ENCODE results near the gene SRL.
A peak's percentile ranks its signal among the peaks of the same experiment; 100 is the strongest.

The SRL gene

GRCh38 chr16:4218202-4218601 is 23.7 kb downstream of the SRL start:
- no peak overlapping the region for H3K4me3 ChIP-seq (ENCODE audit: low read depth, low read length)
- TF ChIP-seq, protein P1, sequence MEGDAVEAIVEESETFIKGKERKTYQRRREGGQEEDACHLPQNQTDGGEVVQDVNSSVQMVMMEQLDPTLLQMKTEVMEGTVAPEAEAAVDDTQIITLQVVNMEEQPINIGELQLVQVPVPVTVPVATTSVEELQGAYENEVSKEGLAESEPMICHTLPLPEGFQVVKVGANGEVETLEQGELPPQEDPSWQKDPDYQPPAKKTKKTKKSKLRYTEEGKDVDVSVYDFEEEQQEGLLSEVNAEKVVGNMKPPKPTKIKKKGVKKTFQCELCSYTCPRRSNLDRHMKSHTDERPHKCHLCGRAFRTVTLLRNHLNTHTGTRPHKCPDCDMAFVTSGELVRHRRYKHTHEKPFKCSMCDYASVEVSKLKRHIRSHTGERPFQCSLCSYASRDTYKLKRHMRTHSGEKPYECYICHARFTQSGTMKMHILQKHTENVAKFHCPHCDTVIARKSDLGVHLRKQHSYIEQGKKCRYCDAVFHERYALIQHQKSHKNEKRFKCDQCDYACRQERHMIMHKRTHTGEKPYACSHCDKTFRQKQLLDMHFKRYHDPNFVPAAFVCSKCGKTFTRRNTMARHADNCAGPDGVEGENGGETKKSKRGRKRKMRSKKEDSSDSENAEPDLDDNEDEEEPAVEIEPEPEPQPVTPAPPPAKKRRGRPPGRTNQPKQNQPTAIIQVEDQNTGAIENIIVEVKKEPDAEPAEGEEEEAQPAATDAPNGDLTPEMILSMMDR (IDR thresholded peaks at IDR 0.05; ENCODE audit: low read depth, low read length, missing control alignments): no peak
- in situ Hi-C loops (cut with HindIII; ENCODE audit: low sequenced_read_pairs): loop anchor here (5.0 kb wide), 1 partner anchor 51 kb away; no protein-coding TSS in a partner anchor
- DNase-seq (ENCODE audit: low read depth): no peak

DNA sequence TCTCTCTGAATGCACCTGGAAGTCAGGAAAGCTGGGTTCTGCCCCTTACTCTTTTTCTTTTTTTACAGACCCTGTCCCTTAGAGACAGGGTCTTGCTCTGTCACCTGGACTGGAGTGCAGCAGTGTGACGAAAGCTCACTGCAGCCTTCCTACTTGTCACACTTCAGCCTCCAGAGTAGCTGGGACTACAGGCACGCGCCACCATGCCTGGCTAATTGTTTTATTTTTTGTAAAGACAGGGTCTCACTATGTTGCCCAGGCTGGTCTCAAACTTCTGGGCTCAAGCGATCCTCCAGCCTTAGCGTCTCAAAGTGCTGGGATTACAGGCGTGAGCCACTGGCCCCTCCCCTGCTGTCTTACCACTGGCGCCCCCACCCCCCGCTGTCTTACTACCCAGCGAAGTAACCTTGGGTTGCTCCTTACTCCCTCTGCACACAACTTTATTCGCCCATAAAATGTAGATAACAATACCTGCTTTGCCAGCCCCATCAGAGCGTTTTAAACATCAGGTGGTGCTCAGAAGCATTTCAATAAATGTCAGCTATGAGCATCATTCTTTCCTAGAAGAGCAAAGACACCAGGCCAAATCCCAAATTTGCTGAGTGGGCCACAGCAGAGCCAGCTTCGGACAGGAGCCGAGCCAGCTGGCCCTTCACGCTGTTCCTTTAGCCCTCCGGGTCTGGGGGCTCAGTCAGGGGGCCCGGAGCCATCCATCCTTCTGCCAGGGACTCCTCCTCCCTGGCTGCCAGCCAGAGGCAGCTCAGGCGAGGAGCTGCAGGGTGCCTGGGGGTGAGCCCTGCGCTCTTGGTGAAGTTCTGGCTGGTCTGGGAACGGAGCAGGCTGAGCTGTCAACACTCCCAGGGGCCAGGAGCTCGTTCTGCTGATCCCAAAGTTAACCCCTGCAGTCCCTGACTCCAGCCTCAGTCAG is 24.4 kb downstream of the SRL start:
- in situ Hi-C loops (cut with HindIII; ENCODE audit: low sequenced_read_pairs): loop anchor here (5.0 kb wide), 1 partner anchor 50 kb away; no protein-coding TSS in a partner anchor
- TF ChIP-seq, protein P1 (IDR thresholded peaks at IDR 0.05; ENCODE audit: low read depth, low read length, missing control alignments): no peak
- H3K4me3 ChIP-seq (ENCODE audit: low read depth, low read length): no peak overlapping the region
- peak; percentile 19 for DNase-seq (ENCODE audit: low read depth)

DNA sequence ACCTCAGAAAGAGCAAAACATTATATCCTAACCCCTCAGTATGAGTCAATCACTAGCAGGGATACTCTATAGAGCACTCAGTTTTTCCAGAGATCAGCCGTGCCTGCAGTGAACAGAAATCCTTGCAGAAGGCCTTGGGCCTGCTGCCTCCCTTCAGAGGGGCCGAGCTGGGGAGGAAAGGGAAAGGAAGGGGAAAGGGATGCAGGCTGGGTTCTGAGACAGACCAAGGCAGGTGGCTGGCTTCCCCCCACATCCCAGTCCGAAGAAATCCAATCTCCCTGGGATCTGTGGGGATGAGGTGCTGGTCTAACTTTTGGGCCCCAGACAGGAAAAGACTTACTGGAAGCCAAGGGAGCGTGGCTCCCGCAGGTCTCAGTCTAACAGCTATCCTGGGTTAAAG is 25.3 kb downstream of the SRL start:
- no peak for DNase-seq (ENCODE audit: low read depth)
- H3K4me3 ChIP-seq (ENCODE audit: low read depth, low read length): no peak overlapping the region
- in situ Hi-C loops (cut with HindIII; ENCODE audit: low sequenced_read_pairs): loop anchor here (5.0 kb wide), 1 partner anchor 49 kb away; no protein-coding TSS in a partner anchor
- TF ChIP-seq, protein P1 (IDR thresholded peaks at IDR 0.05; ENCODE audit: low read depth, low read length, missing control alignments): no peak

GRCh38 chr16:4215106-4215505 is 26.8 kb downstream of the SRL start:
- in situ Hi-C loops (cut with HindIII; ENCODE audit: low sequenced_read_pairs): loop anchor here (5.0 kb wide), 1 partner anchor 48 kb away; no protein-coding TSS in a partner anchor
- TF ChIP-seq, protein P1 (IDR thresholded peaks at IDR 0.05; ENCODE audit: low read depth, low read length, missing control alignments): no peak
- no peak overlapping the region for H3K4me3 ChIP-seq (ENCODE audit: low read depth, low read length)
- no peak for DNase-seq (ENCODE audit: low read depth)

- in situ Hi-C loops (cut with HindIII; ENCODE audit: low sequenced_read_pairs): no loop called here
- TF ChIP-seq, protein P1 (IDR thresholded peaks at IDR 0.05; ENCODE audit: low read depth, low read length, missing control alignments): no peak
- DNase-seq (ENCODE audit: low read depth): peak; percentile 94
- H3K4me3 ChIP-seq (ENCODE audit: low read depth, low read length): no peak overlapping the region
Observed at GRCh38 chr16:4214215-4214621, 27.7 kb downstream of the SRL start.

DNA sequence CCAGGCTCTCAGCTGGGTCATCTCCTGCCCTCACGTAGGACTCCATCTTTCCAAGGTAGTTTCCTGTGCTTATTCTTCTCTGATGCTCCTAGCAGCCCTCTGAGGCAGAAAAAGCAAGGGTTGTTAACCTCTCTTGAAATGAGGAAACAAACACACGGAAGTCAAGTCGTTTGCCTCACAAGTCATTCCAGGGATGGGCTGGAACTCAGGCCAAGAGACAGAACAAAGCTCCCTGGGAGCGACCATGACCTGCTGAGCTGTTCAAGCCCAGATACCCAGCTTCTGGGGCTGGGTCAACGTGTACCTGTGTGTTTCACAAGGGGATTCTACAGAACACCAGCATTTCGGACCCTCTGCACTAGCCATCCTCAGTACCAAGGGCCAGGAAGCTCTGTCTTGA is 28.1 kb downstream of the SRL start:
- no peak for DNase-seq (ENCODE audit: low read depth)
- TF ChIP-seq, protein P1 (IDR thresholded peaks at IDR 0.05; ENCODE audit: low read depth, low read length, missing control alignments): no peak
- no peak overlapping the region for H3K4me3 ChIP-seq (ENCODE audit: low read depth, low read length)
- in situ Hi-C loops (cut with HindIII; ENCODE audit: low sequenced_read_pairs): no loop called here

Data from astrocyte of the cerebellum (primary cell).